ENCODE results near the gene CTIF.

GRCh38 chr18:48816554-48816953, 277.7 kb downstream of the CTIF start:
- no peak for TF ChIP-seq CTCF (IDR thresholded peaks at IDR 0.05 in 8 of 11, conservative IDR thresholded peaks at IDR 0.05 in 3 of 11)
- no peak for TF ChIP-seq POLR2A (IDR thresholded peaks at IDR 0.05)
